Stomach (tissue), 4 donors: ENCODE data around the gene LLGL1.

ENCODE experiments used
- CTCF ChIP-seq, 7 experiments: fragments of 450-650 bp in 4 of 7; fragments of 200-600 bp in 3 of 7; sonication (generic) in 3 of 7; IDR thresholded peaks; one replicate each; pipeline ENCODE4 v1.5.1; 2016 to 2019; ENCODE audit warnings: antibody characterized with exemption in 7 of 7, control low read depth in 2 of 7, mild to moderate bottlenecking in 1 of 7
- EP300 ChIP-seq: sonication (generic); formaldehyde crosslinking; IDR thresholded peaks from one replicate; pipeline ENCODE4 v1.6.1; 2017; ENCODE audit warnings: antibody characterized with exemption
- POLR2A ChIP-seq, 4 donors: fragments of 450-650 bp; IDR thresholded peaks; one replicate each; pipeline ENCODE4 v1.6.1; 2016; ENCODE audit warnings: antibody characterized with exemption in 4 of 4, control low read depth in 2 of 4, mild to moderate bottlenecking in 1 of 4, moderate library complexity in 1 of 4
- POLR2AphosphoS5 ChIP-seq, 3 donors: sonication (generic); formaldehyde crosslinking; IDR thresholded peaks; one replicate each; pipeline ENCODE4 v1.6.1; 2016; ENCODE audit warnings: antibody characterized with exemption in 3 of 3

DNA sequence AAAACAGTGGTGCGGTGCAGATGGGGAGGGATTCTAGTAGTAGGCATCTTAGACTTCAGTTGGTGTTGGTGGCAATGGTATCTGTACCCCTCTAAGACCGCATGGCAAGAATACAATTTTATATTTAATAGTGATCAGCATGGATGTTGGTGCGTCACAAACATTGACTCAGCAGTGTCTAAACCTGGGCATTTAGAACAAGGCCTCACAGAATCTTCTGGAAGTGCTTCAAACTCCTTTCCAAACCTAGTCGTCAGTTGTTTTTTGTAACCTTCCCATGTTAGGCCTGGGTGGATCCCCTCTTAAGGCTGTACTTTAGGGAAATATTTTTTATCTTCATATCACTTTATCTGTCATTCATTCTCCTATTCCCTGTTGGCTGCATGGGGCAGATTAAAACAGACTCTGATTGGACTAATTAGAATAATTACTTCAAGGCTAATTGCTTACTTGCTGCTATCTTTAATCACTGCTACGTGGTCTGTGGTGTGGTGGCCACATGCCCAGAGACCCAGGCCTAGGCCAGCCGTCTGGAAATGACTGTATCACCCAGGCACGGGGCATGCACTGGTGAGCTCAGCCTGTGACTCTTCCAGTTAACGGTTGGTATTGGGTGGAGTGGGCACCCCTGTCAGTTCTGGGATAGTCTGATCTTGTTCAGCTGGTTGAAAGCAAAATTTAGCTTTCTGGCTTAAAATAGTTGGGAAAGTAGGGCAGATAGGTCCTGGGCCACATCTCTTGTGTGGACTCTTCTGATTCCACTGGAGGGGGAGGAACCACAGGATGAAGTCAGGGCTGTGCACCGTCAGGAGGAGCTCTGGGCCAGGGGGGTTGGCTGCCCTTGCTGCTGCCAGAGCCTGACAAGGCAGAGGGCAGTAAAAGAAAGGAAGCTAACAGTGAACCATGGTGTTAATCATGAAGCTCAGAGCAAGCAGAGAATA is 37.3 kb upstream of the LLGL1 start:
- TF ChIP-seq POLR2A (IDR thresholded peaks at IDR 0.05) (no peak), POLR2AphosphoS5 (IDR thresholded peaks at IDR 0.05) (no peak), CTCF (IDR thresholded peaks at IDR 0.05) (no peak), EP300 (no peak)
